HEK293T (cell line): ENCODE measurements around the gene SPTBN4.
"Not testable (repeated sequence)": the region's sequence is repeated elsewhere in the genome, so short reads cannot be mapped to it uniquely, and the experiment has no call there.

Experiments
- CTCF ChIA-PET: fragments of 350-600 bp; formaldehyde crosslinking; extraction: SDS; loops from one replicate; lab custom pipeline; 2021; ENCODE audit warnings: antibody characterized with exemption, inconsistent platforms; lab: Yijun Ruan, JAX
- POLR2A ChIA-PET: fragments of 350-600 bp; formaldehyde crosslinking; extraction: SDS; loops from one replicate; lab custom pipeline; 2020; ENCODE audit warnings: antibody characterized with exemption, inconsistent platforms; lab: Yijun Ruan, JAX
- DNase-seq: peaks from one replicate; pipeline ENCODE4 v3.0.0; 2012; ENCODE audit warnings: mixed read lengths; ENCODE audit errors: extremely low spot score
- ARNT ChIP-seq: fragments of 450-650 bp; IDR thresholded peaks from 2 replicates; pipeline ENCODE4 v1.6.1; 2017; ENCODE audit warnings: mild to moderate bottlenecking
- BHLHE40 ChIP-seq: fragments of 450-650 bp; IDR thresholded peaks from 2 replicates; pipeline ENCODE4 v1.6.1; 2016; ENCODE audit warnings: mild to moderate bottlenecking, moderate library complexity, borderline replicate concordance
- CTBP1 ChIP-seq: fragments of 450-650 bp; IDR thresholded peaks from 2 replicates; pipeline ENCODE4 v1.6.1; 2016; ENCODE audit warnings: borderline replicate concordance
- ELF4 ChIP-seq: fragments of 450-650 bp; IDR thresholded peaks from 2 replicates; pipeline ENCODE4 v1.6.1; 2017; ENCODE audit warnings: antibody characterized with exemption
- FOXA1 ChIP-seq: fragments of 450-650 bp; IDR thresholded peaks from 2 replicates; pipeline ENCODE4 v1.6.1; 2016; ENCODE audit warnings: mild to moderate bottlenecking
- FOXK2 ChIP-seq: fragments of 450-650 bp; IDR thresholded peaks from 2 replicates; pipeline ENCODE4 v1.6.1; 2016; ENCODE audit warnings: mild to moderate bottlenecking
- FOXM1 ChIP-seq: fragments of 450-650 bp; IDR thresholded peaks from 2 replicates; pipeline ENCODE4 v1.6.1; 2017; ENCODE audit warnings: mild to moderate bottlenecking, borderline replicate concordance
- HDGF ChIP-seq: fragments of 450-650 bp; IDR thresholded peaks from 2 replicates; pipeline ENCODE4 v1.6.1; 2017; ENCODE audit warnings: antibody characterized with exemption, borderline replicate concordance
- L3MBTL2 ChIP-seq: fragments of 450-650 bp; conservative IDR thresholded peaks from 2 replicates; pipeline ENCODE4 v1.6.1; 2016; ENCODE audit warnings: mild to moderate bottlenecking
- LEF1 ChIP-seq: fragments of 450-650 bp; IDR thresholded peaks from 2 replicates; pipeline ENCODE4 v1.6.1; 2017; ENCODE audit warnings: mild to moderate bottlenecking, borderline replicate concordance
- NFRKB ChIP-seq: fragments of 450-650 bp; IDR thresholded peaks from 2 replicates; pipeline ENCODE4 v1.6.1; 2016; ENCODE audit warnings: mild to moderate bottlenecking, moderate library complexity
- PKNOX1 ChIP-seq: fragments of 450-650 bp; IDR thresholded peaks from 2 replicates; pipeline ENCODE4 v1.6.1; 2016
- SP1 ChIP-seq: fragments of 450-650 bp; IDR thresholded peaks from 2 replicates; pipeline ENCODE4 v1.6.1; 2017
- SUZ12 ChIP-seq: fragments of 450-650 bp; IDR thresholded peaks from 2 replicates; pipeline ENCODE4 v1.6.1; 2016; ENCODE audit warnings: mild to moderate bottlenecking
- TARDBP ChIP-seq: fragments of 450-650 bp; IDR thresholded peaks from 2 replicates; pipeline ENCODE4 v1.6.1; 2016
- ZNF384 ChIP-seq: fragments of 450-650 bp; IDR thresholded peaks from 2 replicates; pipeline ENCODE4 v1.6.1; 2016

The SPTBN4 gene

GRCh38 chr19:40513741-40514315 is 47.0 kb downstream of the SPTBN4 start:
- DNase-seq = no peak
- TF ChIP-seq SUZ12 (no peak), HDGF (no peak), FOXA1 (no peak)
- POLR2A ChIA-PET = no interaction called here
- CTCF ChIA-PET = no interaction called here

DNA sequence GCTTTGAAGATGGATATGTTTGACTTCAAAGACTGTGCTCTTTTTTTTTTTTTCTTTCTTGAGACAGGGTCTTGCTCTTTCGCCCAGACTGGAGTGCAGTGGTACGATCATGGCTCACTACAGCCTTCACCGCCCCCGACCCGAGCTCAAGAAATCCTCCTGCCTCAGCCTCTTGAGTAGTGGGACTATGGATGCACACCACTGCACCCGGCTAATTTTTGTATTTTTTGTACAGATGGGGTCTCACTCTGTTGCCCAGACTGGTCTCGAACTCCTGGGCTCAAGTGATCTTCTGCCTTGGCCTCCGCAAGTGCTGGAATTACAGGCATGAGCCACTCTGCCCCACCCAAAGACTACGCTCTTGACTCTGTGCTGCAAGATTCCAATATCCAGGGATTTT is 50.4 kb downstream of the SPTBN4 start:
- CTCF ChIA-PET = interaction anchor here (1.8 kb wide), 1 partner anchor 86 kb away, joined by 4 read pairs; no protein-coding TSS in a partner anchor

DNA sequence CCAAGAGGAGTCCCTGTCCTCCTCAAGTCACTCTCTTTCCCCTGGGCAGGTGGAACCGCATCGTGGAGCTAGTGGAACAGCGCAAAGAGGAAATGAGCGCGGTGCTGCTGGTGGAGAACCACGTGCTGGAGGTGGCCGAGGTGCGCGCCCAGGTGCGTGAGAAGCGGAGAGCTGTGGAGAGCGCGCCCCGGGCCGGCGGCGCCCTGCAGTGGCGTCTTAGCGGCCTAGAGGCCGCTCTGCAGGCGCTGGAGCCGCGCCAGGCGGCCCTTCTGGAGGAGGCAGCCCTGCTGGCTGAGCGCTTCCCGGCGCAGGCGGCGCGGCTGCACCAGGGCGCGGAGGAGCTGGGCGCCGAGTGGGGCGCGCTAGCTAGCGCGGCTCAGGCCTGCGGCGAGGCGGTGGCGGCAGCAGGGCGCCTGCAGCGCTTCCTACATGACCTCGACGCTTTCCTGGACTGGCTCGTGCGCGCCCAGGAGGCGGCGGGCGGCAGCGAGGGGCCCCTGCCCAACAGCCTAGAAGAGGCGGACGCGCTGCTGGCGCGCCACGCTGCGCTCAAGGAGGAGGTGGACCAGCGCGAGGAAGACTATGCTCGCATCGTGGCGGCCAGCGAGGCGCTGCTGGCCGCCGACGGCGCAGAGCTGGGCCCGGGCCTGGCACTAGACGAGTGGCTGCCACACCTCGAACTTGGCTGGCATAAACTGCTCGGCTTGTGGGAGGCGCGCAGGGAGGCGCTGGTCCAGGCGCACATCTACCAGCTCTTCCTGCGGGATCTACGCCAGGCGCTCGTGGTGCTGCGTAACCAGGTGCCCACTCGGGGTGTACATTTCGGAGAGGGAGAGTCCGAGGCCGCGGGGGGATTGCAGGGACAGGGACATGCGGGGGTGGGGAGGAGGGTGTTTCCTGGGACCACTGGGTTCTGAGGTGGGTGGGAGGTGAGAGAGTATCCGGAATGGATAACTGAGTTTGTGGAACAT is 52.8 kb downstream of the SPTBN4 start:
- ChIA-PET CTCF (interaction anchor here (0.6 kb wide), 1 partner anchor 99 kb away, joined by 4 read pairs; no protein-coding TSS in a partner anchor), POLR2A (no interaction called here)
- 0 out of 2 replicates have a peak, but pooled peaks have one; percentile 9 for TF ChIP-seq ARNT
- no peak for TF ChIP-seq ELF4
- peak; percentile 66 for TF ChIP-seq L3MBTL2
- peak; percentile 52 for DNase-seq

More for the DNA sequence above, 50.4 kb downstream of the SPTBN4 start:
- TF ChIP-seq ARNT (no peak), HDGF (no peak), NFRKB (no peak), PKNOX1 (no peak), L3MBTL2 (no peak), SP1 (no peak), ELF4 (no peak), FOXA1 (no peak), BHLHE40 (no peak), CTBP1 (no peak), FOXK2 (no peak), SUZ12 (no peak), LEF1 (no peak), FOXM1 (no peak), TARDBP (no peak), ZNF384 (no peak)
- no peak for DNase-seq
- POLR2A ChIA-PET = interaction anchor here (1.2 kb wide), 1 partner anchor 29 kb away, joined by 3 read pairs; no protein-coding TSS in a partner anchor

DNA sequence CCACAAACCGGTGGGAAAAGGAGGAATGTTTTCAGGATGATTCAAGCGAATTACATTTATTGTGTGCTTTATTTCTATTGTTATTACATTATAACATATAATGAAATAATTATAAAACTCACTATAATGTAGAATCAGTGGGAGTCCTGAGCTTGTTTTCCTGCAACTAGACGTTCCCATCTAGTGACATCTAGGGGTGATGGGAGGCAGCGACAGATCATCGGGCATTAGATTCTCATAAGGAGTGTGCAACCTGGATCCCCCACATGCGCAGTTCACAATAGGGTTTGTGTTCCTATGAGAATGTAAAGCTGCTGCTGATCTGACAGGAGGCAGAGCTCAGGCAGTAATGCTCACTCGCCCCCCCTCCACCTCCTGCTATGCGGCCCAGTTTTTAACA is 54.5 kb downstream of the SPTBN4 start:
- DNase-seq = no peak
- TF ChIP-seq ZNF384 (no peak), PKNOX1 (no peak)
- ChIA-PET POLR2A (no interaction called here), CTCF (interaction anchor here (1.3 kb wide), 1 partner anchor 33 kb away, joined by 5 read pairs; no protein-coding TSS in a partner anchor)

- DNase-seq, POLR2A ChIA-PET: not testable (repeated sequence)
- CTCF ChIA-PET = interaction anchor here (1.3 kb wide), 1 partner anchor 34 kb away, joined by 5 read pairs; no protein-coding TSS in a partner anchor
Measured at GRCh38 chr19:40521900-40522299, 55.1 kb downstream of the SPTBN4 start.

- DNase-seq = peak; percentile 84
- TF ChIP-seq SUZ12 (no peak), L3MBTL2 (no peak; the same call in 1 of the 2 replicates), BHLHE40 (no peak)
- CTCF ChIA-PET = interaction anchor here (0.6 to 1.3 kb wide), 6 partner anchors 8 to 223 kb away, joined by 3 to 6 read pairs (median 3); no protein-coding TSS in a partner anchor
- POLR2A ChIA-PET = interaction anchor here (0.6 to 1.7 kb wide), 4 partner anchors 52 to 91 kb away, joined by 3 to 6 read pairs (median 3); partner anchors contain the start of gene BLVRB
Measured at GRCh38 chr19:40523322-40524047, 56.7 kb downstream of the SPTBN4 start.

DNA sequence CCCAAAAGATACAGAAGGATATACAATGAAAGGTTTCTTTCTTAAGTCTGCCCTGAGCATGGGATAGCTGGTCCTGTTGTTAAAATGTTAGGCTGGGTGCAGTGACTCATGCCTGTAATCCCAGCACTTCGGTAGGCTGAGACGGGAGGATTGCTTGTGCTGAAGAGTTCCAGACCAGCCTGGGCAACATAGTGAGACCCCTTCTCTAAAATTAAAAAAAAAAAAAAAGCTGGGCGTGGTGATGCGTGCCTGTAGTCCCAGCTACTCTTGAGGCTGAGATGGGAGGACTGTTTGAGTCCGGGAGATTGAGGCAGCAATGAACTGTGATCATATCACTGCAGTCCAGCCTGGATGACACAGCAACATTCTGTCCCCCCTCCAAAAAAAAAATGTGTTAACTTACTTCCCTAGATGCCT is 57.3 kb downstream of the SPTBN4 start:
- TF ChIP-seq BHLHE40 (no peak), HDGF (no peak), L3MBTL2 (no peak), NFRKB (no peak), CTBP1 (no peak), SP1 (no peak), ELF4 (no peak), ZNF384 (no peak), LEF1 (no peak)

More for the DNA sequence above, 57.3 kb downstream of the SPTBN4 start:
- POLR2A ChIA-PET = interaction anchor here (0.7 to 1.7 kb wide), 2 partner anchors 24 to 58 kb away, joined by 5 to 6 read pairs; partner anchors contain the start of gene BLVRB
- CTCF ChIA-PET = interaction anchor here (0.6 to 1.3 kb wide), 3 partner anchors 11 to 96 kb away, joined by 3 read pairs; no protein-coding TSS in a partner anchor
- DNase-seq = no peak
